Stomach (tissue), 4 donors: Measurements from ENCODE around the gene MAGI1.

Source experiments
- POLR2A ChIP-seq, 4 donors: fragments of 450-650 bp; IDR thresholded peaks; one replicate each; pipeline ENCODE4 v1.6.1; 2016; ENCODE audit warnings: antibody characterized with exemption in 4 of 4, control low read depth in 2 of 4, mild to moderate bottlenecking in 1 of 4, moderate library complexity in 1 of 4
- POLR2AphosphoS5 ChIP-seq, 3 donors: sonication (generic); formaldehyde crosslinking; IDR thresholded peaks; one replicate each; pipeline ENCODE4 v1.6.1; 2016; ENCODE audit warnings: antibody characterized with exemption in 3 of 3
- TF ChIP-seq, protein P1 (sequence below), 7 experiments: fragments of 450-650 bp in 4 of 7; fragments of 200-600 bp in 3 of 7; sonication (generic) in 3 of 7; IDR thresholded peaks; one replicate each; pipeline ENCODE4 v1.5.1; 2016 to 2019; ENCODE audit warnings: antibody characterized with exemption in 7 of 7, control low read depth in 2 of 7, mild to moderate bottlenecking in 1 of 7

DNA sequence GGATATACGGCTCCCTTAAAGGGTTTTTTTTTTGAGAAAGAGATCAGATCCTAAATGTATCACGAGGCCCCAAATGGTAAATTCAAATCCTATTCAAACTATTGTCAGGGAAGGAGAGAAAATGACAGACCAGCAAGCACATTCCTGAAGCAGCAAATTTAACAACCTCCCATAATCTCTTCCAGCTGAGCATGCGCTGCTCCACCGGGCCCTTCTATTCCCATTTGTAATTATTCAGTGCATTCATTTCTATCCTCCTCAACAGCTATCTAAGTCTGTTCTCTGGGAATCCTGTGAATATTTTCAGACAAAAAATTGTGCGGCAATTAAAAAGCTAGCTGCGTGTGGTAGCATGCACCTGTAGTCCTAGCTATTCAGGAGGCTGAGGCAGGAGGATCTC lies 43.2 kb downstream of the MAGI1 start:
- TF ChIP-seq, protein P1, sequence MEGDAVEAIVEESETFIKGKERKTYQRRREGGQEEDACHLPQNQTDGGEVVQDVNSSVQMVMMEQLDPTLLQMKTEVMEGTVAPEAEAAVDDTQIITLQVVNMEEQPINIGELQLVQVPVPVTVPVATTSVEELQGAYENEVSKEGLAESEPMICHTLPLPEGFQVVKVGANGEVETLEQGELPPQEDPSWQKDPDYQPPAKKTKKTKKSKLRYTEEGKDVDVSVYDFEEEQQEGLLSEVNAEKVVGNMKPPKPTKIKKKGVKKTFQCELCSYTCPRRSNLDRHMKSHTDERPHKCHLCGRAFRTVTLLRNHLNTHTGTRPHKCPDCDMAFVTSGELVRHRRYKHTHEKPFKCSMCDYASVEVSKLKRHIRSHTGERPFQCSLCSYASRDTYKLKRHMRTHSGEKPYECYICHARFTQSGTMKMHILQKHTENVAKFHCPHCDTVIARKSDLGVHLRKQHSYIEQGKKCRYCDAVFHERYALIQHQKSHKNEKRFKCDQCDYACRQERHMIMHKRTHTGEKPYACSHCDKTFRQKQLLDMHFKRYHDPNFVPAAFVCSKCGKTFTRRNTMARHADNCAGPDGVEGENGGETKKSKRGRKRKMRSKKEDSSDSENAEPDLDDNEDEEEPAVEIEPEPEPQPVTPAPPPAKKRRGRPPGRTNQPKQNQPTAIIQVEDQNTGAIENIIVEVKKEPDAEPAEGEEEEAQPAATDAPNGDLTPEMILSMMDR (IDR thresholded peaks at IDR 0.05), result no peak
- TF ChIP-seq POLR2A (IDR thresholded peaks at IDR 0.05) (no peak), POLR2AphosphoS5 (IDR thresholded peaks at IDR 0.05) (no peak)
